HG03108 (cell line): Measurements from ENCODE around the gene EEF1AKMT3.

Experiments used
- ATAC-seq: cut with Tn5 transposase; IDR thresholded peaks from one replicate; pipeline ENCODE4 v1.9.1; 2021; ENCODE audit warnings: moderate library complexity; ENCODE audit not compliant: unreplicated experiment

EEF1AKMT3 gene

DNA sequence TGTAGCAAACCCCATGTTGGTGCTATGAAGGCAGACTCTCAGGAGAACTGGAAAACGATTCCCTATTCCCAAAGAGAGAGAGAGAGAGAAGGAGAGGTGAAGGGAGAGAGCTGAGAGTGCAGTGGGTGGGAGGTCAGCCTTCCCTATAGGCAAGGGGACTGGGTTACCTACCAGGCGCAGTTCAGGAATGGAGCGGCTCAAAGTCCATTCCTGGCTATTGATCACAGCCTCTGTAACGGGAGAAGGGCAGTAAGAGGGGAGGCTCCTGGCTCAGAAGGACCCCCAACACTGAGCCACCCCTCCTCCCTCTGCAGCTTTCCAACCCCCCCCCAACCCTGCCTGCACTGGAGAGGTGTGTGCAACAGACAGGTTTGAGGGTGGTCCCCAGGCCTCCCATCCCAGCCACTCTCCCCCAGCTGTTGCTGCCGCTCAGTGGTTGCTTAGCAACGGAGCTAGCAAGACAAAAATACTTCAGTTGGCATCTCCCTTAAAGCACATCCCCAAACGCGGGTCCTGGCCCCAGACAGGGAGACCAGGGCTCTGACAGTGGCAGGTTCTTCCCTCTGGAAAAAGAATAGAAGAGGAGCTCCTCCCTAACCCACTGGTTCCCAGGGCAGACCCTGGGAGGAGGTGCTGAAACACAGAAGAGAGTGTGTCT is 37.1 kb upstream of the EEF1AKMT3 start:
- no peak for ATAC-seq

DNA sequence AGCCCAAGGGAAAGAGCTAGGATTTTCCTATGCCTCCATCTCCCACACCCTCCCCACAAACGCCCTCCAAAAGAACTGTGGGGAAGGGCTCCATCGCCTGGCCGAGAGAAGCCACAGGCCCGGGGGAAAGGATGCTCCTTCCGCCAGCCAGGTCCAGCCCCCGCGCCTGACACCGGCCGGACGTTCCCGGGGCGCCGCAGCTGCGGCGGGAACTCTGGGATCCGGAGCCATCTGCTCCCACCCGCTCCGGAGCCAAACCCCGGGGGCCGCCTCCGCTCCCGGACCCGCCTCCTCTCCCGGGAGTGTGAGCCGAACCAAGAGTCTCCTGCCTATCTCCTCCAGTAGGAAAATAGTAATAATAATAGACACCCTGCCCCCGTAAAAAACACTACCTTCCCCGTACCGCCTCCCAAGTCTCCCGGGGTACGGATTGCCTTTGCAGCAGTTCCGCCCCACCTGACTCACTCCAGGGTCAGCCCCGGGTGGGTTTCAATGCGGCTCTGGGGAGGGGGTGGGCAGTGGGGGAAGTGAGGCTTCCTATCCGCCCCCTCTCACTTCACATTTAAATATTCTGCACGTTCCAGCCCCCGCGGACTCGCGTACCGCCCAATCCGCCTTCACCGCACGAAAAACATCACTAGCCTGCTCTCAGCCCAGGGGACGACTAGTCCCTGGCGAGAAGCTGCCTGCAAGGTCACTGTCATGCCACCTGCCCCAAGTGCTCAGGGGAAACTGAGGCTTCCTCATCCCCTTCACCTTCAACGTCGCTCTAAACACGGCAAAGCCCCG is 36.3 kb upstream of the EEF1AKMT3 start:
- no peak for ATAC-seq

DNA sequence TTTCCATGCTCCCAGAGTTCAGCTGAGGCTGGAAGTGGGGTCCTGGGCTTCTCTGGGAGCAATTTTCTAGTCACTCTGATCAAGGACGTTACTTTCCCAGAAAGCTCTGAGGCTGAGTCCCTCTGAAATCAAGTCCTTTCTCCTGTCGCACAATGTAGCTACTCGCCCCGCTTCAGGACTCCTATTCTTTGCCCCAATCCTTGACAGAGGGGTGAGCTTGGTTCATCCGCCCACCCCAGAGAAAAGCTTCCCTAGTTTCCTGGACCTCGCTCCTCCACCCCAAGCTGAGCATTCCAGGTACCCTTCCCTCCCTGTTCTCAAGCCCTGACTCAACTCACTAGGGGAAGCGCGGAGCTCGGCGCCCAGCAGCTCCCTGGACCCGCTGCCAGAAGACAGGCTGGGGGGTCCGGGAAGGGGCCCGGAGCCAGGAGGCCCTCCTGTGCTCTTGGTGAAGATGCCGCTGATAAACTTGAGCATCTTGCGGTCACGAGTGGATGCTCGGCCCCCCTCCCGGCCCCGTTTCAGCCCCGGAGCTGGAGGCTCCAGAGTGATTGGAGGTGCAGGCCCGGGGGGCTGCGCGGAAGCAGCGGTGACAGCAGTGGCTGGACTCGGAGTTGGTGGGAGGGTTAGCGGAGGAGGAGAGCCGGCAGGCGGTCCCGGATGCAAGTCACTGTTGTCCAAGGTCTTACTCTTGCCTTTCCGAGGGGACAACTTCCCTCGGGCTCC is 35.5 kb upstream of the EEF1AKMT3 start:
- ATAC-seq = no peak

DNA sequence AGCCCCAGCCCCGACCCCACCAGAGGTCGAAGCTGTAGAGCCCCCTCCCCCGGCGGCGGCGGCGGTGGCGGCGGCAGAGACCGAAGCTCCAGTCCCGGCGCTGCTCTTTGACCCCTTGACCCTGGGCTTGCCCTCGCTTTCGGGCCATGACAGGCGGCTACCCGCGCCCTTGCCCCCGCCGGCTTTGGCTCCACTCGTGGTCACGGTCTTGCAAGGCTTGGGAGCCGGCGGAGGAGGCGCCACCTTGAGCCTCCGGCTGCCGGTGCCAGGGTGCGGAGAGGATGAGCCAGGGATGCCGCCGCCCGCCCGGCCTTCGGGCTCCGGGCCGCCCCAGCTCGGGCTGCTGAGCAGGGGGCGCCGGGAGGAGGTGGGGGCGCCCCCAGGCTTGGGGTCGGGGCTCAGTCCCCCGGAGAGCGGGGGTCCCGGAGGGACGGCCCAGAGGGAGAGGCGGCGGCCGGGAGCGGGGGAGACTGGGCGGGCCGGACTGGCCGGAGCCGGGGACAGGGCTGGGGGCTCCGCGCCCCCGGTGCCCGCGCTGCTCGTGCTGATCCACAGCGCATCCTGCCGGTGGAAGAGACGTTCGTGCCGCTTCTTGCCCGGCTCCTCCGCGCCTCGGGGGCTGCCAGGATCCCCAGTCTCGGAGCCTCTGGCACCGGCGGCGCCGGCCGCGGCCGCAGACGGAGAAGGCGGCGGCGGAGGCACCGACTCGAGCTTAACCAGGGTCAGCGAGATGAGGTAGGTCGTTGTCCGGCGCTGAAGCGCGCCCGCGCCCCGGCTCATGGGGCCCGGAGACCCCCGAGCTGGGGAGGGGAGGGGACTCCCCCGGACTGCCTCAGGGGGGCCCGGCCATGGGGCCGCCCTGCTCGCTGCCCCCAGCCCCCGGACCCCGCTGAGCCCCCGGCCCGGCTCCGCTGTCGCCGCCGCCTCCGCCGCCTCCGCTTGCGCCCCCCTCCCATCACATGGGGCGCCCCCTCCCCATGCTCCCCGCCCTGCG is 34.6 kb upstream of the EEF1AKMT3 start:
- no peak for ATAC-seq

DNA sequence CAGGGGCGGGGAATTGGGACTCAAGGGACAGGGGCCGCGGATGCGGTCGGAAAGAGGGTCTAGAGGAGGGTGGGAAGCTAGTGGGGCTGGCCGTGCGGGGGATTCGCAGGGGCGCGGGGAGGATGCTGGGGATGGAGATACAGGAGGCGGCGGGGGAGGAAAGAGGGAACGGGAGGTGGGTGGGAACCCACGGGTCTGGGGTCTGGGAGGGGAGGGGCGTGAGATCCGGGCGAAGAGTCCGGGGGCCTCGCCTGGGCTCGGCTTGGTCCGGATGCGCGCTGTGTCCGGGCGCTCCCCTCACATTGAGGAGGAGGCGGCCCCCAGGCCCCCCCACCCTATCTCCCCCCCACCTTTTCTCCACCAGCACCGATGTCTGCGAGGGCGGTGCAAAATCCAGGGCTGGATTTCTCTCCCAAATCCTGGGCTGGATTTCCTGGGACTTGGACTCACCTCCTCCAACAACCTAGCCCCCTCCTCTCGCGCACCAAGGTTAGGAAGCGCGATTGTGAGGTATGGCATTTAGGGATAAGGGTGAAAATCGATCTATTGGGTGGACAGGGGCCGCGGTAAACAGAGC is 33.7 kb upstream of the EEF1AKMT3 start, which contains the start of gene AGAP2:
Gene AGAP2, minus strand, starts transcription at position 82 of the 577 bp plus-strand sequence. CDS start 496 bp downstream, outside the sequence.
- no peak for ATAC-seq

DNA sequence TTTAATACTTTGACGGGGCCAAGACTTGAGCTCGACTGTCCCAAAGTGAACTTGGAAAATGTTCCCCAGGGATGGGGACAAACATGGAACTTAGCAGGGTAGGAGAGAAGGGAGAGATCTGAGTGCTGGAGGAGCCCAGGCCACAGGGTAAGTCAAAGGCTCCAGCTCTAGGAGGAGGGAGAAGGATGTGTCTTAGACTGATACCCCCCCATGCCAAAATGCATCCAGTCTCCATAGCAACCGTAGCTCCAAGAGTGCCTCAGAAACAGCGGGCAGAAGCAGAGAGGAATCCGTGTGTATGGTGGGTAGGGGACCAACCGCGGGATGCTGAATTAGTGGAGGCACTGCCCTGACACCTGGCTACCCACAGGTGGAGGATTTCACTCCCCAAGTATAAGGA is 33.0 kb upstream of the EEF1AKMT3 start:
- no peak for ATAC-seq

DNA sequence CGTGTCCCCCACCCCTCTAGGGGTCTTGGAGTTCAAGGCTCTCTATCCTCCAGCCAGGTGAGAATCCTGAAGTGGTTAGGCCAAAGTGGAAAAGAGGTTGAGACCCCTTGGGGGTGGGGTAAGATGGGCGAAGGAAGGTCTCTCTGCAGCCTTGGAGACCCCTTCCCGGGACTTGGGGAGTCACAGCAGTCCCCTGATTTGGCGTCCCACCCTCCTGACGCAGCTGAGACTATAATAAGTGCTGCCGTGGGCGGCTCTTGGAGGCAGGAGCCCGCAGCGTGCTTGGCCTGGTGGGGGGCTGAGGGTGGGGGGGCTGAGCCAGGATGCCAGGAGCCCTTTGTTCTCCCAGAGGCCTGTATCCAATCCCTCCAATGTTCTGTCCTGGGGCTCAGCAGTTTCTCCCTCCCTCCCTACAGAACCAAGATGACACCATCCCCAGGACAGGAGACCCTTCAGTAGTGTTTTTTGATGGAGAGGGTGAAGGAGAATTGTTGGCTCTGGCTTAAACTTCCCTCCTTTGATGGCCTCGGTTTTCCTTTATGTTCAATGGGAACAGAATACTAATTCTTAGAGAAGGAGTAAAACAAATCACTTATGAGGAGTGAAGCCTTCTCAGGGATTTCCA is 32.4 kb upstream of the EEF1AKMT3 start:
- no peak for ATAC-seq

DNA sequence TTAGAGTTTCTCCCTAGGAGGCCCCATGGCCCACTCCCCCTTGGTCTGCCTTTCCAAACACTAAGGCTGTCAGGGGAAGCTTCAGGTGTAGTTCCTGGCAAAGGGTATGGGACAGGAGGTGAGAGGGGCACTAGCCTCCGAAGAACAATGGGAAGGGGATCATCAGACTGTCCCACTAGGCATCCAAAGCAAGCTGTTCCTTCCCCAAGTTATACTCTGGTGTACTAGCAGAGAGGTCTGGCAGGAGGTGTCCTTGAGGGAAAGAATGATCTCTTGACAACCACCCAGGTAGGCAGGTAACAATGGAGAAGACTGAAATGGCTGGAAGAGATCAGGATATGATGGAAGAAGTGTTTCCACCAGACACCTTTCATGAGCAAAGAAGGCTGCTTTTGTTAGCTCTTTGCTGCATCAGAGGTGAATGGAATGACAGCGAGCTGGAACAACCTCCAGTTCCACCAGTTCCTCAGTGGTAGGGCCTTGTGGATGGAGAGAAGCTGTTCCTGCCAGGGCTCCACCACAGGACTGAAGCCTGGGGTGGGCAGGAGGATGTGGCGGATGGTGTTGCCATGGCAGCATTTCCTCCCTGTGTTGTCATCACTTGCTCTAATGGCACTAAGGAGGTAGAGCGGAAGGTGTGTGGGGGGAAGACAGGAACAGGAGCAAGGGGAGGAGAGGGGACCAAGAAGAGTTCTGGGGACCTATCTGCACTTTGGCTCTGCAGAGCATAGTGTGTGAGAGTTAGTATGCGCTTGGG is 31.6 kb upstream of the EEF1AKMT3 start:
- peak; percentile 45 for ATAC-seq

DNA sequence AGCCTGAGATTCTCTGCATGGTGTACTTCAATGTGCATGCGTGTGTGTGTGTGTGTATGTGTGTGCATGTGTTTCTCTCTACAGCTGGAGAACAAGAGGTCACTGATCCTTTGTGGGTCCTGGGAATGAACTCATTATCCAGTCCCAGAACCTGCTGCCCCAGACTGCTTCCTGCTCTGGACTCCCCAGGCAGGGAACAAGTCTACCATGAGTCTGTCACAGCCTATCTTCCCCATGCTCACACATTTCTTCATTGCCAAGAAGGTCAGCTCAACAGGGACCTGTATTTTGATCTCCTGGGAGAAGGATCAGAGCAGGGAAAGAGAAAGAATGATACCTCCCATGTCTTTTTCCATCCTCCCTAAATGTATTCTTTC is 31.0 kb upstream of the EEF1AKMT3 start:
- ATAC-seq = no peak

DNA sequence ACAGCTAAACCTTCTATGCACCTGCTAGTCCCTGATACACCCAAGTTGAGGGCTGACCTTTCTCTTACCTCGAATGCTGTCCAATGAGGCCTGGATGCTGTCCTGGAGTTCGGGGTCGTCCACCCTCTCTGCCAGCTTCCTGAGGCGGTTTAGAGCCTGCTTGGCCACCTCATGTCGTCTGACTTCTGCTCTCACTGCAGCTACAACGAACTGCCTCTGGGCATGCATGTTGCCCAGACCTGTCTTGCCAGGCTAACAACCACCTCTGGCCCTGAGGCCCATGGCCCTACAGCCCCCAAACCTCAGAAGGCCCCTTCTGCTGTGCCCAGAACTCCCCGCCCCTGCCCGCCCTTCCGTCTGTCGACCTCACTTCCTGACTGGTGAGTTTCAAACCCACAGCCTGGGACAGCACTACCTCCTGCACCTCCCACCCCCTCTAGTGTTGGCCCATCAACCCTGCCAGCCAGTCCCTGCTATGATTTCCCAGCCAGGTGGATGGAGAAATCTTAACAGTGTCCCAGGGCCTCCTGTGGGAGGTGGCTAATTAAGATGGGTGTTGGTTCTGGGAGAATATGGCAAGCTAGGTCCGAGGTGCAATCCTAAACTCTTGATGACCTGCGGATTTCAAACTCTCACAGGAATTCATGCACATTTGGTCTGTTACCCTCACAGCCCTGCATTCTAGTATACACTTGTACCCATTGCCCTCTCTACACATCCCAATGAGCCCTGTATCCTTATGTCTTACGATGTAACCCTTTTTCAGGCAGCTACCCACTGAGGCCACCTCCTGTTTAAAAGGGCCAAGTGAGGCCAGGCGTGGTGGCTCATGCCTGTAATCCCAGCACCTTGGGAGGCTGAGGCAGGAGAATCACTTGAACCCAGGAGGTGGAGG is 30.3 kb upstream of the EEF1AKMT3 start:
- ATAC-seq = peak; percentile 63

DNA sequence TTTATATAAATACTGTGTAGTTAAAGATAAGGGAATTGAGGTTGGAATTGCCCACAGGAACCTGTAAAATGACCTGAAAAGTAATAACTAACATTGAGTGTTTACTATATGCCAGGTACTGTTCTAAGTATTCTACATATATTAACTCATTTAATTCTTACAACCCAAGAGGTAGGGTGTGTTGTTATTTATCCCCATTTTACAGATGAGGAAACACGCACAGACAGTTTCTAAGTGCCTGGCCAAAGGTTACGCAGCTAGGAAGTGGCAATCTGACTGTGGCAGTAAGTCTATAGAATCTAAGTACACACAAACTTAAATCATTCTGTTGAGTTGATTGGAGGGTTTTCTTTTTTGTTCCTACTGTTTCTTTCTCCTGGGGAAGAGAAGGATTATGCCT is 28.6 kb upstream of the EEF1AKMT3 start:
- no peak for ATAC-seq

DNA sequence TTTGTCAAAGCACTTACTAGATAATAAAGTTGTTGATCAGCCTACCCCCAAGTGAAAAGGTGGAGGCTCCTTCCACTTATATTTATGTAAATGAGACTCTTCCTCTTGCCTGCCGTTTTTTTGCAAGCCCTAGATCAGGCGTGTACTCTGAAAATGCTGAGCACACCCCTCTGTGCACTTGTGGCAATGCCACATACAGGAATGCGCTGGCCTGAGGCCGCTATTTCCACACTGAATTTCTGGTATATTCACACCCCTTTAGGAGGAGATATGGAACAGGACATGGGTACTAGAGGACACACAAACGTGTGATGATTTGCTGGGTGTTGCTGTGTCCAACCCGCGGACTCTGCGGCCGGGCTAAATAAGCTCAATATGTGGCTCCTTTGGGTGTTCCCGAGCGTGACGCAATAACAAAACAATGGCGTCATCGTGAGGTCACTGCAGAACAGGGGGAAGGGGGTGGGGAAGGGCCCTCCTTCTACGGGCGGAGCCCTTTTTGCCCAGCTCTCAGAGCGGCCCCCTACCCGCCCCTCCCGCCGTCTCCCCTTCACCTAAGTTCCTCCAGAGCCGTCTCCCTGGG is 28.1 kb upstream of the EEF1AKMT3 start:
- peak; percentile 16 for ATAC-seq

DNA sequence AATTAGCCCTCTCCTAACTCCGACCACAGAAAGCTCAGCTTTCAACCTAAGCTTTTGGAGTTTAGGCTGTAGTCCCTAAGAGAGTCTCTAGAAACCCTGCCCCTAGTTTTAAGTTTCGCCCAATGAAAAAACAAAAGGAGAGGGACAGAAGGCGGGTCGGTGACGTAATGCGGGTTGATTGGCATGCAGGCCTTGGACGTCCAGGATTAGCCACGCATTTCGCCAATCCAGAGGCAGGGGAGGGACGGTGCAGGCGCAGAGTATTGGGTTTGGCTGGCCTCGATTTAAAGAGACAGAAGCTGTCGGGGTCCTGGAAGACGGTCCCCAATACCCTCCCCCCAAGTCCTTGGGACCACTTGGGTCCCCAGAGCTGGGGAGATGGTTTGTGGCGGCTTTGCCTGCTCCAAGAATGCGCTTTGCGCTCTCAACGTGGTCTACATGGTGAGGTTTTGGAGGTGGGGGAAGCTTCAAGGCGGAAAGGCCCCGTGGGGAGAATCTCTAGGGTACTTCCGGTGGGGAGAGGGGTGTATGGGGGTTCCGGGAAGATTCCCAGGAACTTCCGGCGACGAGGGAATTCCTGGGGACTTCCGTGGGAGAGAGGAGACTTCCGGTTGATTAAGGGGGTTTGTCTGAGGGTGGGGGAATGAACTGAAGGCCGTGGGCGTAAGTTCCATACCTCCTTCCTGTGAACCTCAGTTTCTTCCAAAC is 27.5 kb upstream of the EEF1AKMT3 start, which contains the start of gene TSPAN31:
Gene TSPAN31, plus strand, starts transcription at position 263 of the 708 bp plus-strand sequence. Its CDS starts 116 bp downstream, at position 379.
- peak; percentile 82 for ATAC-seq

DNA sequence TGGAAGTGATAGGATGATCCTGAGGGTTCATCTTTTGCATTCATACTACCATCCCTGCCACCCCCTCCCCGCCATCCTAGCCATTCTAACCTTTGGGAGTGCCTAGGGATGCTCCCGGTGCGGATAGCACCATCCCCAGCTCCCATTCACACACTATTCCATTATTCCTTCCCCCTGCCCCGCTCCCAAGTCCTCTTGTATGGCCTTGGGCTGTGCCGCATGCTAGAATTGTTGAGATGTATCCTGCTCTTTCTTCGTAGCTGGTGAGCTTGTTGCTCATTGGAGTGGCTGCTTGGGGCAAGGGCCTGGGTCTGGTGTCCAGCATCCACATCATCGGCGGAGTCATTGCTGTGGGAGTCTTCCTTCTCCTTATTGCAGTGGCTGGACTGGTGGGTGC is 26.9 kb upstream of the EEF1AKMT3 start:
- ATAC-seq = no peak

DNA sequence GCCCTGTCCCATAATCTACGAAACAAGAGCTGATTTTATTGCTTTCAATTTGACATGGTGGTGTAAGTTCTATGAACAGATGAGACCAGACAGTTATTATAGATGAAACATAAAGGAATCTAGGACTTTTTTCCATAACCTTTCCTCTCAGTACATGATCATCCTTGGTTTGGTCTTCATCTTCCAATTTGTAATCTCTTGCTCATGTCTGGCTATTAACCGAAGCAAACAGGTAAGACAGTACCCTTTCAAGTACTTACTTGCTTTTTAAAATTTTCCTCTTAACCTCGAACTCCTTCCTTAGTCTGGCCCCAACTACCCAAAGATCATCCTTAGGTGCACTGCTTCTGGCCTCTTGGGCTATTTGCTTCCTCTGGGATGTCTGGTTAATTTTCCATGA is 26.4 kb upstream of the EEF1AKMT3 start:
- ATAC-seq = no peak

DNA sequence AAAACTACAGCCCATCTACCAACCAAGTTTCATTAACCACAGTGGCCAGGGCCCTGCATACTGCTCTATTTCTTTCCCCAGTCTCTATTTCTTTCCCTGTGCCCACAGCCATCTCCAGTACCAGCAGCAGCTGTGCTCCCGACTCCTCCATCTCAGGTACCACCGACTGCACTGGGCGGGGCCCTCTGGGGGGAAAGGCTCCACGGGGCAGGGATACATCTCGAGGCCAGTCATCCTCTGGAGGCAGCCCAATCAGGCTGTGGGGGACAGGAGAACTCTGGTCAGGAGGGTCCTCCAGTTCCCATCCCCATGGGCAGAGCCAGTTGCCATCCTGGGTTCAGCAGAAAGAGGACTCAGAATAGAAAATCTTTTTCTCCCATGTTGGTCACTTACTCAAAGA is 23.4 kb upstream of the EEF1AKMT3 start:
- ATAC-seq = no peak
